GM12892 (cell line): Measurements from ENCODE around the gene VLDLR.

Source experiments
- POLR2A ChIP-seq: IDR thresholded peaks from 2 replicates; pipeline ENCODE4 v1.6.1; 2011; ENCODE audit warnings: low read depth, low read length, control low read depth
- POLR2AphosphoS5 ChIP-seq: IDR thresholded peaks from 2 replicates; pipeline ENCODE4 v1.6.1; 2011; ENCODE audit warnings: low read depth, low read length, control low read depth

- no peak for TF ChIP-seq POLR2A
- TF ChIP-seq POLR2AphosphoS5: no peak
These were observed 4.8 kb upstream of the VLDLR start for GRCh38 chr9:2616692-2617377.
